Measurements from ENCODE around the gene ZNF319. TPM values are rescaled to one million over a fixed set of nuclear protein-coding genes. Genes with fewer than 3 reads are reported as not detected.

ZNF319 gene
- 13.7 and 14.2 TPM in 2 replicates for total RNA-seq (ENCODE audit: low replicate concordance)
- long read RNA-seq, partial matches to known transcripts, result 0 of 1 reads
- long read RNA-seq, other reads (novel, unspliced or antisense), result 1 of 1 reads

DNA sequence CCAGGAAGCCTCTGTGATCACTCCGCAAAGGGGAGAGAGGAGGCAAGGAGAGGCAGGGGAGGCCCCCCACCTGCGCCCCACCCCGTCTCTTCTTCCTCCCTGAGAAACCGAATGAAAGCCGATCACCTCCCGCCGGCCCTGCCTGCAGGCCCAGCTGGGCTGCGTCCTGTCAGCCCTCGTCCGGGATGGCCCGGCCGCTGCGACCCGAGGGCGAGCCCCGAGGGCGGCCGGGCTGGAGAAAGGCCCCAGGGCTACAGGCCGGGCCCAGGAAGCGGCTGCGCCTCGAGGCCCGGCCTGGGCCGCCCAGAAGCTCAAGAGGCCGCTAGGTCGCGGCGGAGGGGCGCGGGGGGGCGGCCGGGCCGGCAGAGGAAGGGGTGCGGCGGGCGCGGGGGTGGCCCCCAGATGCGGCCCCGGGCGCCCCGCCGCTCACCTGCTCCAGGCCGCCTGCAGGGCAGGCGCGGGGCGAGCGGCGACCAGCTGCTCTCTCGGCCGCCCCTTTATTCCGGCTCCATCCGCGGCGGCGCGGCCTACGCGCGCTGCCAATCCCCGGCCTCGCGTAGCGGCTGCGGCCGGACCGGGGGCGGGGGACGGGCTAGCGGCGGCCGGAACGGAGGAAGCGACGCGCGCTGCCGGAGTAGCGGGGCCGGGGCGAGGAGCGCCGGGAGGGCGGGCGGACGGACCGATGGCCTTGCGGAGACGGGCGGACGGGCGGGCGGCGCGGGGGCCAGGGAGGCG, at the start of gene ZNF319:
TSS of gene ZNF319 (minus strand) at position 702 of the 735 bp plus-strand sequence. CDS start 2,407 bp downstream, outside the sequence.
- no peak for DNase-seq (ENCODE audit: extremely low spot score, unreplicated experiment)
- Mint-ChIP-seq H3K27ac (peak within 1 kb of the TSS; percentile 81), H3K27me3 (no peaks in the 10 kb centered on the region), H3K4me1 (ENCODE audit: unreplicated experiment) (peaks cover 14% of the 10 kb centered on the region), H3K4me3 (peak within 1 kb of the TSS; percentile 92), H3K36me3 (peaks cover 5% of the 10 kb centered on the region), H3K9me3 (no peaks in the 10 kb centered on the region)
- TF ChIP-seq, protein P1, sequence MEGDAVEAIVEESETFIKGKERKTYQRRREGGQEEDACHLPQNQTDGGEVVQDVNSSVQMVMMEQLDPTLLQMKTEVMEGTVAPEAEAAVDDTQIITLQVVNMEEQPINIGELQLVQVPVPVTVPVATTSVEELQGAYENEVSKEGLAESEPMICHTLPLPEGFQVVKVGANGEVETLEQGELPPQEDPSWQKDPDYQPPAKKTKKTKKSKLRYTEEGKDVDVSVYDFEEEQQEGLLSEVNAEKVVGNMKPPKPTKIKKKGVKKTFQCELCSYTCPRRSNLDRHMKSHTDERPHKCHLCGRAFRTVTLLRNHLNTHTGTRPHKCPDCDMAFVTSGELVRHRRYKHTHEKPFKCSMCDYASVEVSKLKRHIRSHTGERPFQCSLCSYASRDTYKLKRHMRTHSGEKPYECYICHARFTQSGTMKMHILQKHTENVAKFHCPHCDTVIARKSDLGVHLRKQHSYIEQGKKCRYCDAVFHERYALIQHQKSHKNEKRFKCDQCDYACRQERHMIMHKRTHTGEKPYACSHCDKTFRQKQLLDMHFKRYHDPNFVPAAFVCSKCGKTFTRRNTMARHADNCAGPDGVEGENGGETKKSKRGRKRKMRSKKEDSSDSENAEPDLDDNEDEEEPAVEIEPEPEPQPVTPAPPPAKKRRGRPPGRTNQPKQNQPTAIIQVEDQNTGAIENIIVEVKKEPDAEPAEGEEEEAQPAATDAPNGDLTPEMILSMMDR (conservative IDR thresholded peaks at IDR 0.05), result no peak

DNA sequence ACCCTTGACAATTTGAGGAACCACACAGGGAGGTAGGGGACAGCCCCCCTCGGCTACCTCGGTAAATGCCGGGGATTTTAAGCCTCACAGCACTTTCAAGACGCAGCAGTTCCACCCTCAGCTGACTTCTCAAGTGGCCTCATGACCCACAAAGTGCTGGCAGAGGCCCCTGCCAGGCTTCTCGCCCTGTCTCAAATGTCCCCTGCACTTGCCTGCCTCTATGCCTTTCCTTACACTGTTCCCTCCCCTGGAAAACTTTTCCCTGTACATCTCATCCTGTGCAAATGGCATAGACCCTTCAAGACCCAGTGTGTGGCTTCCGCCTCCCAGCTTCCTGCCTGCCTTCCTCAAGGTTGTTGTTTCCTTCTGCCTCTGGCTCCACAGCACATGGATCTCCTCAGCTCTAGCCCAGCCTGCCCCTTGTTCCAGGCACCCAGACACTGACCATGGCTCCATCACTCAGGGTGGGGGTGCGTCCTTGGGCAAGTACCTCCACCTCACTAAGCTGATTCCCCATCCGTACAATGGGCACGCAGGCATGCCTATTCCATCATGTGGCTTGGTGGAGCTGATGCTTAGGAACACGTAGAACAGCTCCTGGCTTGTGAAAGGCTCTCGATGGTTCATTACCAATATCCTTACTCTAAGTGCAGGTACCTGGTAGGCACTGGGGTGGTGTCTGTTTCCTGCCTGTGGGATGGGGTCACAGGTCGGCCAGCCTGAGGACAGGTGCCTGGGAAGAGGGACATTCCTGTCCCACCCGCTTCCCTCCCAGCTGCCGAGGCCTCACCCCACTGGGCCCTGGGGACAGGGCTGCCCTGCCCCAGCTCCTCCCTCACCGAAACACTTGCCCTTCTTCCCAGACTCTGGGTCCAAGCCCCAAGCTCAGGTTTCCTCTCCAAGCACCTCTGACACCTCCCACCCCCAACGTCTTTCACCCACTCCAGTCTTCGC, 49.0 kb upstream of the ZNF319 start:
- TF ChIP-seq, protein P1 (conservative IDR thresholded peaks at IDR 0.05), result no peak
- DNase-seq (ENCODE audit: extremely low spot score, unreplicated experiment), result no peak
- Mint-ChIP-seq H3K27me3 (no peaks in the 10 kb centered on the region), H3K27ac (peak overlapping the region; percentile 79), H3K4me1 (ENCODE audit: unreplicated experiment) (peaks cover 10% of the 10 kb centered on the region), H3K4me3 (peak overlapping the region; percentile 52), H3K9me3 (no peaks in the 10 kb centered on the region), H3K36me3 (no peaks in the 10 kb centered on the region)

DNA sequence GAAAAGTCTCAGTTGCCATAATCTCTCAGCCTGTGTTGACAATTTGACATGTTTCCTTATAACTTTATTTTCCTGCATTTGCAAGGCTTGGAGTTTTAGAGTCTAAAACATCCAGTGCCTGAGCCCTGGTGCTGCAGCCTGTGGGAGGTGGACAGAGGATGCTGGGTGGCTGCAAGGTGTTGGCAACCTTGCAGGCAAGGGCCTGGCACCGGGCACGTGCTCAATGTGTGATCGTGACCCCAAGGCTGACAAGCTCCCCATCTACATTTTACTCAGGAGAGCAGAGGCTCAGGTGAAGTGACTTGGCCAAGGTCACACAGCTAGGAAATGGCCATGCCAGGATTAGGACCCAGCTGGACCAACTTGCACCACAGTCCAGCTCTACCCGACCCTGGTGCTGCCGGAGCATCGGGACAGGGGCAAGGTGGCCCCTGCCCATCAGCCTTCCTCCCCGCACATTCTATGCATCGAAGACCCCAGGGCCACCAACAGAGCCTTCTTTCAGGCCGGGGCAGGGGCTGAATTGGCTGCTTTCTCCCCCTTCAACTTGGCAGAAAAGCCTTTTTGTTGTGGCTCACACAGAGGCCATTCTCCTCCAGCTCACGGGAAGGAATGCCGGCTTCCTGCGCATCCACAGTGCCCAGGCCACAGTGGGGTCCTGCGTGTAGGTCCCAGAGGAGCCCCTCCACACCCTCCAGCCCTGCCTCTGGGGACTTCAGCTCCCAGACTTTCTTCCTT, 48.2 kb upstream of the ZNF319 start:
- Mint-ChIP-seq H3K9me3 (no peaks in the 10 kb centered on the region), H3K27ac (no peak overlapping the region), H3K27me3 (no peaks in the 10 kb centered on the region), H3K36me3 (no peaks in the 10 kb centered on the region), H3K4me1 (ENCODE audit: unreplicated experiment) (peaks cover 10% of the 10 kb centered on the region), H3K4me3 (no peak overlapping the region)
- no peak for DNase-seq (ENCODE audit: extremely low spot score, unreplicated experiment)
- TF ChIP-seq, protein P1 (conservative IDR thresholded peaks at IDR 0.05), result no peak

DNA sequence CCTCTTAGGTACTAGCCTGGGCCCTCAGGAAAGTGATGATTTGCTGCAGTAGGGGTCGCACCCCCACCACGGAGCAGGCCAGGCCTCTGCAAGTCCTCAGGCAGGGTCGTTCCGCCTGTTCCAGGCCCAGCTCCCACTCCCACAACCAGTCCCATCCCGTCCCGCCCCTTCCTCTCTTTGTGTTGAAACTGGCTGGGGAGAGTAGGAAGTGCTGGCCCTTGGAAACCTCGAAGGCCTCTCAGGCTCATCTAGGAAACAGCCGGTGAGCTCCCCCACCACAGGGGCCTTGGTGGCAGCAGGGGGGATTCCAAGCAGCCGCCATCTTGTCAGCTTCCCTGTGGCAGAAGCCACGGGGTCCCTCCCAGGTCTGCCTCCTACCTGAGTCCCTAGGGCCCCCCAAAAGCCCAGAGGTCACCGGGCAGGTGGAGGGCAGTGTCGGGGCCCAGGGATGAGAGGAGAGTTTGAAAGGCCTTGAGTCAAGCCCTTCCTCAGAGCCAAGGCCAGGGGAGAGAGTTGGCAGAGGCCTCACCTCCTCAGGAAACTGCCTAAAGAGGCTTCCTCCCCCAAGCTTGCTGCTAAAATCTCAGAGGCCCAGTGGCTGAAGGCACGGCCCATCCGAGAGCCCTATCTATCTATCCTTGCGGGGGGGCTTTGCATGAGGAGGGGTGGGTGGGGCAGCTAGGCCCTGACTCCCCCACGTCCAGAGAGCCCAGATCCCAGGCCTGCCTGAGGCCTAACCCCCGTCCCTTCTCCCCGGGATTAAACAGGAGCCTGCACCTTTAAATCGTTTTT, 47.3 kb upstream of the ZNF319 start:
- no peak overlapping the region for H3K27ac Mint-ChIP-seq
- H3K4me3 Mint-ChIP-seq, result no peak overlapping the region
- peaks cover 10% of the 10 kb centered on the region for H3K4me1 Mint-ChIP-seq (ENCODE audit: unreplicated experiment)
- H3K9me3 Mint-ChIP-seq, result no peaks in the 10 kb centered on the region
- TF ChIP-seq, protein P1 (conservative IDR thresholded peaks at IDR 0.05), result no peak
- H3K36me3 Mint-ChIP-seq, result no peaks in the 10 kb centered on the region
- DNase-seq (ENCODE audit: extremely low spot score, unreplicated experiment), result no peak
- H3K27me3 Mint-ChIP-seq, result no peaks in the 10 kb centered on the region
